Fibroblast of the conjunctiva (primary cell): Measurements from ENCODE around the gene NTN4.
A peak's percentile ranks its signal among the peaks of the same experiment; 100 is the strongest.
"Not testable (repeated sequence)": the region's sequence is repeated elsewhere in the genome, so short reads cannot be mapped to it uniquely, and the experiment has no call there.

ENCODE experiments used
- DNase-seq: peaks from one replicate; pipeline ENCODE4 v3.0.0-alpha.2; 2010; ENCODE audit warnings: low read depth

Gene NTN4

DNA sequence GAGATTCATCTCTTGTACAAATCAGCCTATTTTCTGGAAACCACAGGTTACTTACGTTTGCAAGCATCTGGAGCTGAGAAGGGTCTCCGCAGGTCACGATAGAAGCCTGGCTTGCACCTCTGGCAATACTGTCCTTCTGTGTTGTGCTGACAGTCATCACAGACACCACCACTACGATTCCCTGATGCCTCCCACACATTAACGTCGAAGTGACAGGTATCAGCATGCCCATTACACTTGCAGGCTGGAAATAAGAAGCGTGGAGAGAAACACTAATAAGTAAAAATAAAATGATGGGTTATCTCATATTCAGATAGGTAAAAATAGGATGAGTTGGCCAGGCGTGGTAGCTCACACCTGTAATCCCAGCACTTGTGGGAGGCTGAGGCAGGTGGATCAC, 80.2 kb downstream of the NTN4 start:
- no peak for DNase-seq

DNA sequence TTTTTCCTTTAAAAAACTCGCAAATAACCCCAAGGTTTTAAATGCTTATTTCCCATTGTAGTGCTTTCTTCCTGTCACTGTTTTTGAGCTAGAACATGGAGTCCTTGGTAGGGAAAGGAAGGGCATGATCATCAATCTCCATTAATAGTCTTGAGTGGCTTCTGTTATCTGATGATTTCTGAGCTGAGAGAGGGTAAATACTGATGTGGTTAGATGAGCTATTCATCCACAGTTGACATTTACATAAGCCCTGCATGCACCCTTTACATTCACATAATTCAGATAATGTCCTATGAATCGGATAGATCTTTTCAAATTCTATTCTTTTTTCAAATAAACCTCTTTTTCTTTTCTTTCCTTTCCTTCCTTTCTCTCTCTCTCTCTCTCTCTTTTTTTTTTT, 81.4 kb downstream of the NTN4 start:
- no peak for DNase-seq

DNA sequence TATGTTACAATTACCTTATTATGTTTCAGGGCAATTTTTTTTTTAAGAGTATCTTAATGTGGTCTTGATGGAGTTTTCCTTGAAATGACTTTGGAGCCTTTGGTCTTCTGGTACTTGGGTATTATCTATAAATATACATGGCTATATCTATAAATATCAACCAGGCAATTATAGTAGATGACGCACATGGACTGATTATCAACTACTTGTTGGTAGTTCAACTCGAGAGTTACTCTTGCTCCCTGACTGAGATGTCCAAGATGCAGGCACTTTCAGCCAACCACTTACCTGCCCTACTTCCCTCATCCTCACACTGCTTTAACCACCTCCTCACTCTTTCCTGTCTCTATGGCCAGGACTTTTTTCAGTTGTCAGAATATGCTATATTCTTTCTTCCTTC, 85.4 kb downstream of the NTN4 start:
- DNase-seq: no peak

DNA sequence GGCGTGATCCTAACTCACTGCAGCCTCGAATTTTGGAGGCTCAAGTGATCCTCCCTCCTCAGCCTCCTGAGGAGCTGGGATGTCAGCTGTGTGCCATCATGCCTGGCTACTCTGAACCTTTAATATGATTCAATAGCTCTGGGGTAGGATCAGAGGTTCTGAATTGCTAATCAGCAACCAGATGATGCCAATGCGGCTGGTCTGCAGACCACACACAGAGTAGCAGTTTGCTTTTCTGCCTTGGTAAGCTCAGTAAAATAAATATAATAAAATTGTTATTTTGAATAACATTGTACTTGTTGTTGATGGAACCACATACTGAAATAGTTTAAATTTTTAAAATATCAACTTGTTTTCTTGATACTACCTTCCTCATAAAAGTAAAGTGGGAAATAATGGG, 86.6 kb downstream of the NTN4 start:
- DNase-seq: no peak

DNA sequence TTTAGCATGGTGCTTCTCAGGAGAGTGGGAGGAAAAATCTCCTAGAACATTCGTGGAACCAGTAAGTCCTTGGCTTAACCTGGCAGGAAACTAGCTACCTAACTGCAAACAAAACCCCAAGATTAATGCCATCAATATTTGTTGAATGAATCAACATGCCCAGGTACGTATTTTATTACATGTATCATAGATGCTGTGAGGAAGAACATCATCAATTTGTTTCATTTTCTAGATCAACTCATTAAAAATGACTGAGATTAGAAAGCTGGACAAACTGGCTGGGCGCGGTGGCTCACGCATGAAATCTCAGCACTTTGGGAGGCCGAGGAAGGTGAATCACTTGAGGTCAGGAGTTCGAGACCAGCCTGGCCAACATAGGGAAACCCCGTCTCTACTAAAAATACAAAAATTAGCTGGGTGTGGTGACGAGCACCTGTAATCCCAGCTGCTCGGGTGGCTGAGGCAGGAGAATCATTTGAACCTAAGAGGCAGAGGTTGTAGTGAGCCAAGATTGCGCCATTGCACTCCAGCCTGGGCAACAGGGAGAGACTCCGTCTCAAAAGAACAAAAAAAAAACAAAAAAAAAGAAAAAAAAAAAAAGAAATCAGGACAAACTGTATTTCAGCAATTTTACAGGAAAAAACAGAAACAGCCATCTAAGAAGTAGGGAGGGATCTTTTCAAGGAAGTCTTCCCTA, 88.7 kb downstream of the NTN4 start:
- no peak for DNase-seq

DNA sequence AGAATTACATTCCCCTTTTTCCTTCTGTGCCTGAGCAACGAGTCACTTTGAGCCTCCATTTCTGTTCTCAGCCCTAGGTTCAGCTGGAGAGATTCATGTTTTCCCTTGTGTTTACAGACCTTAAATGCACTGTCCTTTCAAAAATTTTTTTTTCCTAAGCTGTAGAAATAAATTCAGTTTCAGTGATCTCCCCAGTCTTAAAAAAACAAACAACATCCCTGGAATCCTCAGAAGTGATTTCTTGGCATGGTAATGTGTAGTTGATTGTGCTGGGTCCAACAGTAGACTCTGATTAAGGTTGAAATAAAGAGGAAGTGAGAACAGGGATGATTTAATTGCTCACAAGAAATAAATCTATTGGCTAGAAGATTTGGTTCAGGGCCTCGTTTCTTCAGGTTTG, 89.3 kb downstream of the NTN4 start:
- DNase-seq: no peak

DNA sequence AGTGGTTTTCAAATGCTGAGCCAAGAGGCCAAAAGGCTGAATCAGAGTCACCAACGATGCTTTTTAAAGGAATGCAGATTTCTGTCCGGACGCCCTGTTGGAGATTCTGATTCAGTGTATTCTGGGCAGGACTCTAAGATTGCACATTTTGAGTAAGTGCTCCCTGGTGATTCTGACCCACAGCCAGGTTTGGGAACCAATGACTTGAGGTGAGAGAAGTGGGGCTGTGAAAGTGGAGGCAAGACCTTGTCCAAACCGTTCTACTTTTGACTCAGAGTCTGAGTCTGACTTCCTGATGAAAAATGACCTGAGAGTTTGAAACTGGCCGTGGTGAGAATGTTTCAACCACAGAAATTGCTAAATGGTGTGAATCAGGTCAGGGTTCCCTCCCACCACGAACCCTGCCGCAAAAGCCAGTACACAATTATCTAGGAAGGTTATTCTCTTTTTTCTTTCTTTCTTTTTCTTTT, 90.2 kb downstream of the NTN4 start:
- peak; percentile 28 for DNase-seq

DNA sequence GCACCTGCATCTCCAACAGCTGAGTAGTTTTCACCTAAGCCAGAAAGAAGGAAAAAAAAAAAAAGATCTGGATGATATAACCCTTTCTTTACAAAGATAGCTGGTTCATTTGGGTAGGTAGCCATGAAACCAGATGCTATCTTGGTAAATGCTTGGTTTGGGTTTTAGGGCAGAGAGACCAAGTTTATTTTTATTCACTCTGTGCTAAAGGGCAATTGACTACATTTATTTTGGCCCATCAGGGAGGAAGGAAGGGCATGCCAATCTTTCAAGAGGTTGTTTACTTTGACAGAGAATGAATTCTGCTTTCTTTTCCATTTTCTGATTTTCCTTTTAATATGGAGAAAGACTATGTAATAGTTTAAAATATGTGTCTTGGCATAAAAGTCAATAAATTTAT, 91.0 kb downstream of the NTN4 start:
- DNase-seq: no peak

DNA sequence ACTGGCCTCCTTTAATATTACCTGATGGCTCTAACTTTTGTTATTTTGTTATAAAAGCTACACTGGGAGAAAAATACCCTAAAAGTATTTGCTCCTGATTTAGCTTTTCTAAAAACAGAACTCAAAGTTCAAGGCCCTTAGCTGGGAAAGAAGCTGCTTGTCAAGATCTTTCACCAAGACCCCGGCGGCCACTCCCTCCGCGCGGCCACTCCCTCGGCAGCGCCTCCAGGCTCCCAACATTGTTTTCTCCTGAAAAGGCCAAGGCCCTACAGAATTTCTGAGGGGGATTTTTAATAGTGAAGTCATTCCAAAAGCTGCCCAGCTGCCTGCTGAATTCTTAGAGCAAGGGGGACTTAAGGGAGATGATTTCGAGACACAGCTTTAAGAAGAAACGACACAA, 96.4 kb downstream of the NTN4 start:
- DNase-seq: no peak

DNA sequence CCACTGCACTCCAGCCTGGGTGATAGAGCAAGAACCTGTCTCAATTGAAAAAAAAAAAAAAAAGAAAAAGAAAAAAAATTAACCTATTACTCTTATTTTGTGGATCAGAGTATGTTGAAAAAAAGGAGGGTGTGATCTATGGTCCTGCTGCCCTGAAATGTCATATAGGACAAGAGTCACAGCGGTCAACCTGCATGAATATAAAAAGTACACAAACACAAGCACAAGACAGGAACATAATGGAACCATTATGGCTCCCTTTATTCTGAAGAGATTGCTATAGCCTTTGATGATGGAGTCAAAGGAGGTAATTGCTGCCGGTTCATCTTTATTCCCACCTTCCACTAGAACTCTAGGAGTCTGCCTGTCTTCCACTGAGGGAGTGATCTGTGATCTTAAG, 96.9 kb downstream of the NTN4 start:
- no peak for DNase-seq

DNA sequence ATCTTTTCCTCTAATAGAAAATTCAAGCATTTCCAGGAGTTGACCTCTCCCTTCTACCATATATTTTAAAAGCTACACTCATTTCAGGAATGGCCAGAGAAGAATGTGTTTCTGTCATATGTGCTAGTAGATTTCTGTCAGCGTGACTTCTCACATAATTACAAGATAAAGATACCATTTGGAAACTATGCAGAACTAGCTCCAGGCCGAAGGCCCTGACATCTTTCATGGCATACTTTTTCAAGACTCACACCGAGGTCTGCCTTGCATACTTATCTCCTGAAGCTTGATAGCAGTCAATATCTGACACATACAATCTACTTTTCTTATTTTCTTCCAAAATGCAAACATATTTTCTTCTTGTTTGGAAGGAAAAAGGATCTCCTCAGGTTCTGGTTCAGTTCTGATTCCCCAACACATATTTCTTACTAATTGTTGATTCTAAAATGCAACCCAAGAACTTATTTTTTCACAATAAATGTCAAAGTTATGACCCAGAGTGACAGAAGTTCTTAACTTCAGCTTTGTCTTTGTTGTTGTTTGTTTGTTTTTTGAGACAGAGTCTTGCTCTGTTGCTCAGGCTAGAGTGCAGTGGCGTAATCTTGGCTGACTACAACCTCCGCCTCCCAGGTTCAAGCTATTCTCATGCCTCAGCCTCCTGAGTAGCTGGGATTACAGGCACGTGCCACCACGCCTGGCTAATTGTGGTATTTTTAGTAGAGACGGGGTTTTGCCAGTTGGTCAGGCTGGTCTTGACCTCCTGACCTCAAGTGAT, 99.5 kb downstream of the NTN4 start:
- no peak for DNase-seq

DNA sequence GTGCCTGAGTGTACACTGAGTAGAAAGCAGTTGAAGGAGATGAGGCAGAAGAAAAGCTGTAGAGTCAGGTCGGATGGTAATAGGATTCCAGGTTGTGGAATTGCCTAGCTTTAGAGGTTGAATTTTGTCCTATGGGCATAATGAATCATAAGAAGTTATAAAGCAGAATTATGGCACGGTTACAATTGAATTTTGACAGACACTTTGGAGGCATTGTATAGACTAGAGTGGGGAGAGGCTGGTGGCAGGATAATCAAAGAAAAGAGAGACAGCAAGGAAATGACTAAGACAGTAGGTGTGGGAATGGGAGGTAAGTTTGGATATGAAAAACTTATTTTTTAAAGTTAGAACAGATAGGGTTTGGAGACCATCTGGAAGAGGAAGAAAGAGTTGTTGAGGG, 102.6 kb downstream of the NTN4 start:
- no peak for DNase-seq

DNA sequence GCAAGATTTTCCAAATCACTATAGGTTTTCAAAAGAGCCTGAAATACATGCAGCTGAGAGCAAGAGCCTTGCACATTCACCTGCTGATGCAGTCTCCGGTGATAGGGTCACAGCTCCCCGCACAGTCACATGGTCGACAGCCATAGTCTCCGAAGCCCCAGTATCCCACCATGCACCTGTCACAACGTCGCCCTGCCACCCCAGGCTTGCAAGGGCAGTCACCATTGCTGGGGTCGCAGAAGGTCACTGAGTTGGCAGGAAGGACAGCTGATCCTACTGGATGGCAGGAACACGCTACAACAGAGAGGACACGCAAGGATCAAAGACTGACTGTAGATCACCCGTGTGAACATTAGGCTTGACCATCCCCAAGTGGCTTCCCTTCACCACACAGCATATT, 107.1 kb downstream of the NTN4 start:
- no peak for DNase-seq

DNA sequence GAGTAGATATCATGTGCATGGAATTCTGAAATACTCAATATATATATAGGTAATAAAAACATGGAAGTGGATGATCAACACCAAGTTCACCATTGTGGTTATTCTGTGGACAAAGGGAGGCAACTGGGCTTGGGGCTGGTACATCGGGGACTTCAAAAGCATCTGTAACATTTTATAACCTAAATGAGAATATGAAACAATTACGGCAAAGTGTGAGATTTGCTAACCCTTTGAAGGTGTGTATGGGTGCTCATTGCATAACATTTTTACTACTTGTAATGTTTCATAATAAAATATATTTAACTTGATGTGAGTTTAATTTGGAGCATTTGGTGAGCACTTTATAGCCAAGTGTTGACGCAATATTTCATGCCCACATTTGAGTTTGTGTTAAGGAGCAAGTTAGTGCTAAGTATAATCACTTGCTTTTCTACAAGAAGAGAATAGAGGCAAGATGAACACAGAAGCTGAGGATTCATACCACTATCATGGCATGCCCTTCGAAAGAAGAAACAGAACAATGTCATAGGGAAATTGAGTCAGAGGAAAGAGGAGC, 109.3 kb downstream of the NTN4 start:
- no peak for DNase-seq

DNA sequence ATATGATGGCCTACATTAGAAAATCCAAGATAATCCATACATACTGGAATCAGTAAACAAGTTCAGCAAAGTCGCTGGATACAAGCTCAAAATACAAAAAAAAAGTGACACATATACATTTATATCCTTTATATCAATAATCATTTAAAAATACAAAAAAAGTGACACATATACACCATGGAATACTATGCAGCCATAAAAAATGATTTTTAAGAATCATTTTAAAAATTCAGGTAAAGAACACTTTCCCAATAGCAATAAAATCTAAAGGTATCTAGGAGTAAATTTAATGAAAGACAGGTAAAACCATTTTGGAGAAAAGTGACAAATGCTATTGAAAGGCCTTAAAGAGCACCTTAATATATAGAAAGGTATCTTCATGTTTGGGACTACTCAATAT, 111.9 kb downstream of the NTN4 start:
- no peak for DNase-seq

DNA sequence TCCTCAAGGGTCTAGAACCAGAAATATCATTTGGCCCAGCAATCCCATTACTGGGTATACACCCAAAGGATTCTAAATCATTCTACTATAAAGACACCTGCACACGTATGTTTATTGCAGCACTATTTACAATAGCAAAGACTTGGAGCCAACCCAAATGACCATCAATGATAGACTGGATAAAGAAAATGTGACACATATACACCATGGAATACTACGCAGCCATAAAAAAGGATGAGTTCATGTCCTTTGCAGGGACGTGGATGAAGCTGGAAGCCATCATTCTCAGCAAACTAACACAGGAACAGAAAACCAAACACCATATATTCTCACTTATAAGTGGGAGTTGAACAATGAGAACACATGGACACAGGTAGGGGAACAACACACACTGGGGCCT, 112.8 kb downstream of the NTN4 start:
- DNase-seq: not testable (repeated sequence)

DNA sequence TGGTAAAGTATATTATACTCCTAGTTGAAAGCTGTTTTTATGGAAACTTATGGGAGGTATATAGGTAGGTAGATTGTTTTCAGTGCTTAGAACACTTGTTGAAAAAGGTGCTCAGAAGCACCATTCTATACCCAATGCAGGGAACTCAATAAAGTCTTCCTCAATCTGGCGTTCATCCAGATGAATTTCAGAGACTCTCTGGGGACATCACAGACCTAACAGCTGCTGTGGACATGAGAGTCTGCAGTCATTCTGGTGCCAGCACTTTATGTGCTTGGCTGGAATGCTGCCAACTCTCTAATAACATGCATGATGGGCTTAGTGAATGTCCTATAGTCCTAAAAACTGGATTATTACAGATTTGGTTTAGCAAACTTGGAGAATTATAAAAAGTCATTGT, 115.9 kb downstream of the NTN4 start:
- peak; percentile 18 for DNase-seq

DNA sequence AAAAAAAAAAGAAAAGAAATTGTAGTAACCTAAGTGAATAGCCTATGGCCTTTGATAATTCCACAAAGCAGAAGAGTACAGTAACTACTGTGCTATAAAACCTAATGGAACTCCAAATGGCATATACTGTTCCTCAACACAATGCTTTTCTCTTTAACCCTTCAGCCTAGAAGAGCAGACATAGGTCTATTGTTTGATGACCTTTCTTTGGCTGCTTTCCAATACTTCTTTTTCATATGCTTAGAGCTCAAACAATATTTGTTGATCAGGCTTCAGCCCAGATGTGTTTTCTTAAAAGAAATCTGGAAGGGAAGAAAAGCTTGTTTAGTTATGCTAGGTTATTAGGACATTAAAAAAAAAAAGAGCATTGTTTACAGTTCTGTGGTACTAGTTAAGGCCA, 116.4 kb downstream of the NTN4 start:
- no peak for DNase-seq

DNA sequence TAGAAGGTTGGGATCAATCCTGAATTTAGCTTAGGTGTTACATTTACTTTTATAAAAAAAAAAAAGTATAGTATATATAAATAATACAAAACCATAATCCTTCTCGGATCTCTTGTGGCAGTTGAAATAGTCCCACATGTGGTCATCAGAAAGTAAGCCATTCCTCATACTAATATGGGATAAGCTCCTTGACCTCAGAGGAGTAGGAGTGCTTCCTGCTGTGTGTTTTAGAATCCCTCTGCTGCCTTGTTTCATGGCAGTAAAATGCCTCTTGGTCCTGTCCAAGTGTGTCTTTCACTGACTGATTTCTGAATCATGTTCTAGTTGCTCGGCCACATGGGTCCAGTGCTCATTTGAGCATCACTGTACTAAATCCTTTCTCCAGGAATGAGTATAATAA, 117.0 kb downstream of the NTN4 start:
- DNase-seq: no peak

DNA sequence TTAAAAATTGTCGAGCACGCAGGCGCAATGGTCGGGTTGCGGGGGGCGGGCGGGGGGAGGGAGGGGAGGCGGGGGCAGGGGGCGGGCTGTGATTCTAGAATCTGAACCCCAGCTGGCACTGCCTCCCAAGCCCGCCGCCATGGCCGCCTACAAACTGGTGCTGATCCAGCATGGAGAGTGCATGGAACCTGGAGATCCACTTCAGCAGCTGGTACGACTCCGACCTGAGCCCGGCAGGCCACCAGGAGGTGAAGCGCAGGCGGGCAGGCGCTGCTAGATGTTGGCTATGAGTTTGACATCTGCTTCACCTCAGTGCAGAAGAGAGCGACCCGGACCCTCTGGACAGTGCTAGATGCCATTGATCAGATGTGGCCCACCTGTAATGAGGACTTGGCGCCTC, 118.4 kb downstream of the NTN4 start:
- DNase-seq: no peak

DNA sequence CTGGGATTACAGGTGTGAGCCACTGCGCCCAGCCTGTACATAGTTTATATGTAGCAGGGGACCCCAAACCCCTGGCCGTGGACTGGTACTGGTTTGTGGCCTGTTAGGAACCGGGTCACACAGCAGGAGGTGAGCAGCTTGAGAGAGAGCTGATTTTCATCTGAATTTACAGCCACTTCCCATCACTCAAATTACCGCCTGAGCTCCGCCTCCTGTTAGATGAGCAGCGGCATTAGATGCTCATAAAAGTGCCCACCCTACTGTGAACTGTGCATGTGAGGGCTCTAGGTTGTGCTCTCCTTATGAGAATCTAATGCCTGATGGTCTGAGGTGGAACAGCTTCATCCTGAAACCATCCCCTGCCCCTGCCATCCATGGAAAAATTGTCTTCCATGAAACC, 119.3 kb downstream of the NTN4 start:
- no peak for DNase-seq

DNA sequence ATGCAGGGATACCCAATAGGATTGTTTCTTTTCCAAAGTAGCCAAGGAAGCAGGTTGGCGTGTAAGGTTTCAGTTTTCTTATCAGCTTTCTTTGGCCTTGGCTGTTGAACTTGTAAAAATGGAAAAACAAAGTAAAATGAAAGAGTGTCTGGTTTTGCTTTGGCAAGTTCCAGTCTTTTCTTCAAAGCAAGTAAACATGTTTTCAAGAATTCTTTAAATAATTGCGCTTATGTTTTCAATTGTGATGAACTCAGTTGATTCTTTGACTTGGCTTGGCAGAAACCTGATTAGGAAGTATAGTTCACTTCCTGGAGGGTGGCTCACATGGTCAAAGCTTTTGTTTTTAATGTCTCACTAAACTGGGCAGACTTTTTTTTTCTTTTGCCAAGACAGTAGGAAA, 127.0 kb downstream of the NTN4 start:
- DNase-seq: no peak

DNA sequence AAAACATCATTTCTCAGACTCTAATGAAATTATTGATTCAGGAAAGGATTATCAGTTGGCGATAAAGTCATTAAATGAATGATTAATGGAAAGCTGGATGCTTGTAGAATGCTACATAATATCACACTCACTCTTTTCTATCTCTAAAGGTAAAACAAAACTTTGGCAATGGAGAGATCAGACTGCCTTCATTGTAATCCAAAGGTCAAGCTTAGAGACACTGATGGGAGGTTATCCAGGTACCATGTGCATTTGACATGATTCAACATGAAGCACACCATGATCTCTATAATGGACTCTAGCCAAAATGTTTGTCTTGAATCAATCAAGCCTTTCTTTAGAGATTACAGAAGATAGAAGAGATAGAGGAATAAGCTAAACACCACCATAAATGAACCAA, 129.2 kb downstream of the NTN4 start:
- DNase-seq: no peak

DNA sequence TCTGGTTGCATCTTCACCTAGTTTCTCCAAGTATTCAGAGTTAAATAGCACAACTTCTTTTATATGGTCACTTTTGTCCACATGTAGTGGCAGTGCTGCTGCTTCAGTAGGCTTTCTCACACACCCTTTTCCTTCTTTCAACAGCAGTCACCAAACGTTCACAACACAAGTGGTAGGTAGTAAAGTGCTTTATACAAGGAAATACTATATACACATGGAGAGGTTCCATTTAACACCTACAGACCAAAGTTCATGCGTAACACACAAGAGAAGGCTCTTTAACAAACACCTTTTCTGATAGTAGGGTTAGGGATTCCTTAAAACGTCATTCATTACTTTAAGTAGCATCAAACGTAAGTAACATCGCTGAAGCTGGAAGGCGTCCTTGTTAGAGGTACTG, 132.2 kb downstream of the NTN4 start:
- no peak for DNase-seq
